GM21381 (cell line): ENCODE results near the gene SERPIND1.
"Not testable (repeated sequence)": the region's sequence is repeated elsewhere in the genome, so short reads cannot be mapped to it uniquely, and the experiment has no call there.

Source experiments
- ATAC-seq: cut with Tn5 transposase; IDR thresholded peaks from one replicate; pipeline ENCODE4 v1.9.1; 2021; ENCODE audit warnings: mild to moderate bottlenecking, moderate library complexity; ENCODE audit not compliant: unreplicated experiment

Gene SERPIND1

GRCh38 chr22:20747223-20747622 is 26.7 kb upstream of the SERPIND1 start:
- no peak for ATAC-seq

DNA sequence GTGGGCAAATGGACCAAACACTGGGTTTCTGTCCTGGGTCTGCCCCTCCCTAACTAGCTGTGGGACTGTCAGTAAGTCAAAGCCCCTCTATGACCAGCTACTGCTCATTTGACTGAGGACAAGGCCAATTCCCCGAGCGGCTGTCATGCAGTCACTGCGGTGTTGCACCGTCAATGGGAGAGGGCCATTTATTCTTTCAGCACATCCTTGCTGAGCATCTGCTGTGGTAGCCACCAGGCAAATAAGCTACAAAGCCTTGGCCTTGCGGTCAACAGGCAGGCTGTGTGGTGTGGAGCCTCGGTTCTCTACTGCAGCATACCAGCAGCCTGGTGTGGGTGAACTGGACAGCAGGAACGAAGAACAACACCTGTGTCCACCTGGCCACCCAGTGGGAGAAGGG is 25.8 kb upstream of the SERPIND1 start:
- no peak for ATAC-seq

GRCh38 chr22:20748731-20749428 is 25.0 kb upstream of the SERPIND1 start:
- peak; percentile 73 for ATAC-seq

- ATAC-seq: no peak
Observed at GRCh38 chr22:20749453-20749852, 24.5 kb upstream of the SERPIND1 start.

- no peak for ATAC-seq
Observed at GRCh38 chr22:20750461-20751184, 23.3 kb upstream of the SERPIND1 start.

DNA sequence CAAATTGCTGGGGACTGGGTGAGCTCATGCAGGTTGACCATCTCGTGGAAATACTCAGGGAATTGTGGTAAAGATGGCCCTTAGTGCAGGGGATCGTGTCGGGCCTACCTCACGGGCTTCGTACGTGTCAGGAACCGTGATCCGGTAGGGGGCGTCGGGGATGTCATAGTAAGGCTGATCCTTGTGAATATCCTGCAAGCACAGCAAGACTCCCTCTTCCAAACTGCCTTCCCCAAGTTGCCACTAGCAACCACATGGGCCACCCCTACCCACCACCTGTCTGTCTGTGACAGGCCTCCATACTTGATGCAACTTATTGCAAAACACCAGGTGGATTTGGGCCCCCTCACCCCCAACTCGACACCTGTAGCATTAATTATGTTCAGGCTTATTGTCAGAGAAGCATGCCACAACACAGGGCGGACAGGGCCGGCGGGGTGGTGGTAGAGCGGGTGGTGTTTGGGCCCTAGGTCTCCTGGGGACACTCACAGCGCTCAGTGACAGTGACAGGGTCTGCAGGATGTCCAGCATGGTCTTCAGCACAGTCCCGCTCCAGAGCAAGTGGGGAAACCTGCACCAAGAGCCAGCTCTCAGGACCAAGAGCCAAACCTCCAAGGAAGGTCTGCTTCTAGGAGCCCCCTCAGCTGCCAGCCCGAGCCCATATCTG is 22.6 kb upstream of the SERPIND1 start:
- no peak for ATAC-seq

DNA sequence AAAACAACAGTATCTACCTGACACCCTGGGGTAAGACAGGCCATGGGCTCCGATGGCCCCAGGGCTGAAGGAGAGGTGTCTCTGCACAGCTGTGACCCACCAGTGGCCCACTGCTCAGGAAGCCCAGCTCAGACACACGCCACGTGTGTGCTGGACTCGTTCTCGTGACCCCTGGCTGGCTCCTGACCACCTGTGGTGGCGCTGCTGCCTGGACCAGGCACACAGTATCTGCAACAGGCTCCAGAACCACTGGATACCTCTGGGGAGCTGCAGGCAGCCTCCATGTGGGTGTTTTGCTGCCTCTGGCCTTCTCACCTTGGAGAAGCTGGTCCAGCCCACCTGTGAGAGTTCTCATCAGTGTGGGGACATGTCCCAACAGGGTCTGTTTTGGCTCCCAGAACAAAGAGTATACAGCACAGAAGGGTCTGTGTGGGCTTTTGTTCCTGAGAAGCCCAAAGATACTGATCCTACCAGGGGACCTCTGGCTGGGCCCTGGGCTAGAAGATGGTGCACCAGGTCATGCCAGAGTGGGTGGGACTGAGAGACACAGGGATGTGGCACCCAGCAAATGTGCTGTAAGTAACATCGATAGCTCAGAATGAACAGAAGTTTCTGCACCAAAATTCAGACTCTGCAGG is 21.7 kb upstream of the SERPIND1 start:
- ATAC-seq: no peak

DNA sequence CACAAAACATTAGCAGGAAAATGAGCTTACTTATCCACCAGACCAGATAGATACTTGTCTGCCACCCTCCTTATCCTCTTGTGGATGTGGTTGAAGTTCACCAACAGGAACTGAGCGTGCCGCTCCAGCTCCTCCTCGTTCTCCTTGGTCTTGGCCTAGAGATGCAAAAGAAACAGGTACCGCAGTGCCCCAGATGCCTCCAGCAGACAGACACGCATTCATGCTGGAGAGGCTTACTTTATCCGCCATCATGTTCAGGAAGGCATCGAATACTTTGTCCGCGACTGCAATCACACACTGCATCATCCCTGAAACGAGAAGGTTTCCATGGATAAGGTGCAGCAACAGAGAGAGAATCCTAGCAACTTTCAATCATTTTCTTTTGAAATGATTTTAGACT is 21.0 kb upstream of the SERPIND1 start:
- no peak for ATAC-seq

DNA sequence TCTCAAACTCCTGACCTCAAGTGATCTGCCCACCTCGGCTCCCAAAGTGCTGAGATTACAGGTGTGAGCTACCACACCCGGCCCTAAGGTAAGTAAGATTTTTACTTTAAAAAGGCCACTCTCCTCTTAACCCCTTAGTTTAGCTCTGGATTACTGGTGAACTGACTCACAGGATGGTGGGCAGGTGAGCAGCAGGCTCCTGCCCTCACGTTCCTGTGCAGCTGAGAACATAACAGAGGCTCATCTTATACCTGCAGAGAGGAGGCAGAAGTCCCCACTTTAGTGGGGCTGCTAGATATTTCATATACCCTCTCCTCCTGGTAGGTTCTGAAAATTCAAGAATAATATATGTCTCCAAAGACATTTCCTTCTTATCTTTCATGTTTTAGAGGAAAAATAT is 17.1 kb upstream of the SERPIND1 start:
- no peak for ATAC-seq

DNA sequence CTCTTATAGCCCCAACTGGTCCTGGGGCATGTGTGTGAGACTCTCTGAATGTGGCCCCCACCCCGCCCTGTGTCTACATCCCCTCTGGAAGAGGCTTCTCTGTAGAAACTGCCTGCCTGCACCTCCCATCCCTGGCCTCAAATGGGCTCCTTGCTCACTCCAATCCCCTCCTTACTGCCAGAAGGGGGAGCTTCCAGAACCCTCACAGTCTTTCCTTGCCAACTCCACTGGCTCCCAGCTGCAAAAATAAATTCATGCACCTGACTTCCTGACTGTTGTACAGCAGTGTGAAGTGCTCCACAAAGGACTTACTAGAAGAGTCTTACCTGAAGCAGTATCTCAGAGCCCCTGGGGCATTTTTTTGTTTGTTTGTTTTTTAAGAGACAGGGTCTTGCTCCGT is 15.2 kb upstream of the SERPIND1 start:
- no peak for ATAC-seq

DNA sequence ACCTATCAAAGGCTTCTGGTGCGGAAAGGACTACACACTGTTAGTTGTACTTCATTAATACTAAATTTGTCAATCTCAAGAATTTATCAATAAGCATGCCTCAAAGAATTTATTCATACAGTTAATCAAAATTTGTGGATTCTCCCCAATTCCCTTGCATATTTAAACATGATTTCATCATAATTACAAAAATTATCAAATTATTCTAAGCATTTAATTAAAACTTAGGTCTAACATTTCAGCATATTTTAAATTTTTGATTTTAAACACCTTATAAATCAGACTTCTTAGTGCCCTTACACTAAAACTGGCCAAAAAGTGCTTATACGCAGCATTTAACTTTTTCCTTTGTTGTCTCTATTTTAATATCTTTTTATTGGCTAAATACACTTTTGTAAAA is 13.8 kb upstream of the SERPIND1 start:
- ATAC-seq: no peak

DNA sequence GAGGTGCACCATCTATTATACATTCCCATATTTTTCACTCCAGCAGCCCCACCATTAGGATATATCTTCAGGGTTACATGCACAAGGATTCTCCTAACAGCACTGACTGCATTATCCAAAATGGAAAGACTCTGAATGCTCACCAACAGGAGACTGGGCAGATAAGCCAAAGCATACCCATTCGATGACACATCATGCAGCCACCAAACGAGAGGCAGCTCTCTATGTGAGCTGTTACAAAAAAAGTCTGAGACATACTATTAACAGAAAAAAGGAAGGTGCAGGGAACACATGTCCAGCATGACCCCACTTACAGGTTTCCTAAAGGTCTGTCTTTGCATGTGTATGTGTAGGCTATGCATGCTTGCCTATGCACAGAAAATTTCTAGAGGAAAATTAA is 12.4 kb upstream of the SERPIND1 start:
- ATAC-seq: no peak

DNA sequence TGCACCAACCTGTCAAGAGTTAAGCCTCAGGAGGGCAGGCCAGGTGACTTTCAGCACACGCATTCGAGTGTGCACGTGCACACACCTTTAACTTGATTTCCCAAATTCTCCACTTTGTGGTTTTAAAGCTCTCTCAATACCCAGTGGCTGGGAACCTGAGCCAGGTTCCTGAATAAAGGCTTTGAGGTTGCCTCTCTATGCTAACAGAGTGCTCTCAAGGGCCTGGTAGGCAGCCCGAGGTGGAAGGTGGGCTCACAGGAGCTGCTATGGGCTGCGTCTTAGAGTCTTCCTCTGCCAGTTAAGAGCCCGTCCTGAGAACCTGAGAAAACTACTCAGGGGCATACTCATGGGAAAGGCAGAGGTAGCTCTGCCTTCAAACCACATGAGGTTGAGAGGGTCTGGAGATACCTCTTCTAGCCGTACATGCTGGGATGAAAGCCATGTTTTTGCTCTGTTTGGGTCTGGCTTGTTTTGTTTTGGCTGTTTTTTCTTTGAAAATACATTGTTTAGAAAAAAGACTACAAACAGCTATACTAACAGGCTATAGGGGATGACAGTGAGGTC is 11.6 kb upstream of the SERPIND1 start:
- ATAC-seq: no peak

DNA sequence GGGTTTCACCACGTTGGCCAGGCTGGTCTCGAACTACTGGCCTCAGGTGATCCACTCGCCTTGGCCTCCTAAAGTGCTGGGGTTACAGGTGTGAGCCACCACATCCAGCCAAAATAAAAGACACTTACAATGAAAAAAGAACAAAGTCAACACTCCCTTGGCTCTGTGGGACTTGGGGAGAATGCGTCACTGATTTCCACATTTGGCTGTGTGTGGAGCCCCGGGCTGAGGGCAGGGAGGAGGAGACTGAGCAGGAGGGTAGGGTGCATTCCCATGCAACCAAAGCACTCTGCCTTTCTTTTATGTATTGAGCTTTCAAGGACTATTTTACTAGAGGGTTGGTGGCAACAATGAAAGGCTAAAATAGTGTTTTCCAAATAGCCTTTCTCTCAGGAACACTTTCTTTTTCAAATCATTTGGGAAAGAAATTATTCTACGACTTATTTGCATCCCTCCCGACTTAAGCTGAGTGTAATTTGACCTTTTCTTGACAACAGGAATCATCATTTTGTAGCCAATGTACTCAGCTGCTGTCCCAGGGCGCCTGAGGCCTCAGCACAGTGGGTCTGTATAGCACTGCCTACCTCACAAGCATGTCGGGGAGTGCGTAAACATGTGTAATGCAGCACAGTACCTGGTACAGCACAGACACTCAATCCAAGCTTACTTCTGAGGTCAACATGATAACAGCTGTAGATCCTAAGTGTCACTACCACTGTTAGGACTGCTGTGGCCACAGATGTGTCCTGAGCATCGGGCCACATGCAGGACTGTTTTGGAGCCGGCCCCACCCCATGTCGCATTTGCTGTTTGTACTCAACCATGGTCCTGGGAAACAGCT is 10.1 kb upstream of the SERPIND1 start:
- no peak for ATAC-seq

DNA sequence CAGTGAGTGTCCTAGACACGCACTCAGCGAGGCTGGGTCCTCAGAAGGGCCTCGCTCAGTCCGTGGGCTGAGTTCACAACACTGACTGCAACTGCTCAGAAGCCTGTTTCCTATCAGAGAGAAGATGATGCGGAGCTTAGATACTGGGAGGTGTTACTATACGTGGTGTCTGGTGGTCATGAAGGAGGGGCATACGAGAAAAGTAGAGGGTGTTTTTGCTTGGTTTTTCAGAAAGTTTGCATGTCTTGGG is 9.5 kb upstream of the SERPIND1 start:
- ATAC-seq: no peak

DNA sequence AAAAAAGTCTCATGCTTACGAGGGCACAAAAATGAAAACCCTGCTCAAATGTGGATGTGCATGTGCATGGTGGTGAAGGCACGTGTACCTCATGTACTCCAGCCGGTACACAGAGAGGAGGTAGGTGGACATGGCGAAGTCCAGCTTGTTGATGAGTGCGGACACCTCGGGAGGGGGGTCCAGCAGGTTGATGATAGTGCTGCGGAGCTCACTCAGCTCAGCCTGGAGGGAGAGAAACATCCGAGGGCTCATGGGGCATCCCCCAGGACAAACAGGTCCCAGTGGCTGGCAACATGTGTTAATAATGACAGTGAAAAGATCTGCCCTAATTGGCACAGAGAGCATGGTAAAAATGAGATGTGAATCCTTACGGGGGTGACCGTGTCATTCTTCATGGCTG is 9.2 kb upstream of the SERPIND1 start:
- ATAC-seq: no peak

DNA sequence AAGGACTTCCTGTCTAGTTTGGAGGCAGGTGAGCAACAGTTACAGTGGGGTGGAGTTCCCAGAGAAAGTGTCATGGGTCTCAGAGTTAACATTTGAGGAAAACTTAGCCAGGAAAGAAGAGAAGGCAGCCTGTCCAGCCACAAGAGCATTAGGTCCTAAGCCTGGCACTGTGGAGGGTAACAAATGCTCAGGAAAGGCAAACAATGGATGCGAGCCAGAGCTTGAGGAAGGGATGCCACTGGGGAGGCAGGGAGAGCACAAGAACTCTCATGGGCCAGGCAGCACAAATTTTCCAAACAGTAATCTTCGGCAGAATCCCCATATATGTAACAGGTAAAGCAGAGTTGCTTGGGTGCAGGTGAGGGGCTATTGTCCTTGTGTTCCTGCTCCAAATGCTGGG is 8.0 kb upstream of the SERPIND1 start:
- no peak for ATAC-seq

GRCh38 chr22:20766530-20766929 is 7.4 kb upstream of the SERPIND1 start:
- ATAC-seq: no peak

DNA sequence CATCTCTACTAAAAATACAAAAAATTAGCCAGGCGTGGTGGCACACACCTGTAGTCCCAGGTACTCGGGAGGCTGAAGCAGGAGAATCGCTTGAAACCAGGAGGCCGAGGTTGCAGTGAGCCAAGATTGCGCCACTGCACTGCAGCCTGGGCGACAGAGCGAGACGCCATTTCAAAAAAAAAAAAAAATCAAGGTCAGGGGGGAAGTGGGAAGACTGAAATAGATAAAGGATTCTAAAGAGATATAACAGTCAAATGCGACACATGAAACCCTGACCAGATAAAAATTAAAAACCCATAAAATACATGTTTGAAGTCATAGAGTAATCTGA is 4.5 kb upstream of the SERPIND1 start:
- ATAC-seq: not testable (repeated sequence)

DNA sequence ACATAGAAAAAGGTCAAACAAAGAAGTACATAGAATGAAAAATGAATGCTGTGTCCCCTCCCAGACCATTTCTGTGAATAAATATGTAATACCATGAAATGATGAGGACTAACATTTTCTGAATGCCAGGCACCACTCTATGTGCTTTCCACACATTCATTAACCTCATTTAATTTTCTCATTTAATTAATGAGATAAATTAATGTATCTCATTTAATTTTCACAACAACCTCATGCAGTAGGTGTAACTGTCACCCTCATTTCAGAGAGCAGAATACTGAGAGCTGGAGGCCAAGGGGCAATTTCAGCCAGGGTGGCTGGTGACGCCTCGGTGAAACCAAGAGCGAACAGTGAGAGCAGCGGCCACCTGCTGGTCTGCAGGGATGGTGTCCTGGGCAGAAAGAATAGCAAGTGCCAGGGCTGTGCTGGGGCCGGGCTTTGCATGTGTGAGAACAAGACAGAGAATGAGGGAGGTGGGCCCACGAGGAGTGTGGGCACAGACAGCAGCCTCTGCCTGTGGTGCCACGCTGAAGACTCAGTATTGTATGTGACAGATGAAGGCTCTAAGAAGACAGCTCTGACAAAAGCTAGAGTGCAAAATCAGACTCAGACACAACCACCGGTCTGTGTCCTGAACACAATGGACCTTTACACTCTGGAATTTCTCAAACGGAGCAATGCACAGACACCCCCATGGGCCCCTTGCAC is 1.8 kb upstream of the SERPIND1 start:
- ATAC-seq: no peak
